Activated naive CD4-positive, alpha-beta T cell treated with anti-CD3 and anti-CD28 coated beads, Interleukin-2, amount 10 ng/mL, durations not matched to agents 7 days and 5 days (primary cell): Measurements from ENCODE around the gene TUBB8B.
"Not testable (repeated sequence)": the region's sequence is repeated elsewhere in the genome, so short reads cannot be mapped to it uniquely, and the experiment has no call there.

Source experiments
- CTCF ChIA-PET: fragments of 350-600 bp; sonication (Branson Sonifier 250); formaldehyde crosslinking; loops from one replicate; lab custom pipeline; 2021; ENCODE audit warnings: antibody characterized with exemption; lab: Charles Lee
- DNase-seq: peaks from one replicate; pipeline ENCODE4 v3.0.0-alpha.2; 2020
- H3K27ac Mint-ChIP-seq: one replicate; pipeline ENCODE4 v1.8.0; 2021; ENCODE audit warnings: mild to moderate bottlenecking, moderate library complexity, mixed read lengths
- H3K27me3 Mint-ChIP-seq: one replicate; pipeline ENCODE4 v1.8.0; 2021; ENCODE audit warnings: mild to moderate bottlenecking, mixed read lengths
- H3K36me3 Mint-ChIP-seq: one replicate; pipeline ENCODE4 v1.8.0; 2021; ENCODE audit warnings: mixed read lengths
- H3K4me1 Mint-ChIP-seq: one replicate; pipeline ENCODE4 v1.8.0; 2021; ENCODE audit warnings: mixed read lengths
- H3K4me3 Mint-ChIP-seq: one replicate; pipeline ENCODE4 v1.8.0; 2021; ENCODE audit warnings: mild to moderate bottlenecking, moderate library complexity, mixed read lengths
- H3K9me3 Mint-ChIP-seq: one replicate; pipeline ENCODE4 v1.8.0; 2021; ENCODE audit warnings: mixed read lengths

TUBB8B gene

GRCh38 chr18:49176-49665 is at the start of gene TUBB8B:
TUBB8B (minus strand) TSS chr18:49615; CDS start chr18:49557, 58 bp downstream.
- H3K4me1 Mint-ChIP-seq, H3K27ac Mint-ChIP-seq, H3K9me3 Mint-ChIP-seq, H3K36me3 Mint-ChIP-seq, H3K4me3 Mint-ChIP-seq, H3K27me3 Mint-ChIP-seq, DNase-seq, CTCF ChIA-PET: not testable (repeated sequence)

DNA sequence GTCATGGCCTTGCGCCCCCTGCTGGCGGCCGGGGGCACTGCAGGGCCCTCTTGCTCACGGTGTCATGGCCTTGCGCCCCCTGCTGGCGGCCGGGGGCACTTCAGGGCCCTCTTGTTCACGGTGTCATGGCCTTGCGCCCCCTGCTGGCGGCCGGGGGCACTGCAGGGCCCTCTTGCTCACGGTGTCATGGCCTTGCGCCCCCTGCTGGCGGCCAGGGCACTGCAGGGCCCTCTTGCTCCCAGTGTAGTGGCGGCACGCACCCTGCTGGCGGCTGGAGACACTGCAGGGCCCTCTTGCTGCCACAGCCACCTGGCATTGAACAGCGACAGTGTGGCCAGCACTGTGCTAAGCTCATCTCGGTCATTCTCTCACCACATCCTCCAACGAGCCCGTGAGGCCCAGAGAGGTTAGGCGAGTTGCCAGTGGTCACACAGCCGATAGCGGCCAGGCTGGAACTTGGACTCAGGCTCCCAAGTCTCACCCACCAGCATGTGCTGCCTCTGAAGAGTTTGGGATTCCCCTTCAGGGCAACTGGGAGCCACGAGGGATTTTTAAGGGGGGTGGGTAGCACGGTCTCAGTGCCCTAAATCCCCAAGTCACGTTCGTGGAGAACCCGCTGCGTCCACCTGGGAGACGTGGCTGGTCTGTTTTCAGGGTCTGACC is 48.0 kb upstream of the TUBB8B start:
- H3K4me1 Mint-ChIP-seq, CTCF ChIA-PET, H3K27me3 Mint-ChIP-seq, H3K27ac Mint-ChIP-seq, H3K9me3 Mint-ChIP-seq, H3K4me3 Mint-ChIP-seq, H3K36me3 Mint-ChIP-seq: not testable (repeated sequence)
- peak; percentile 34 for DNase-seq

DNA sequence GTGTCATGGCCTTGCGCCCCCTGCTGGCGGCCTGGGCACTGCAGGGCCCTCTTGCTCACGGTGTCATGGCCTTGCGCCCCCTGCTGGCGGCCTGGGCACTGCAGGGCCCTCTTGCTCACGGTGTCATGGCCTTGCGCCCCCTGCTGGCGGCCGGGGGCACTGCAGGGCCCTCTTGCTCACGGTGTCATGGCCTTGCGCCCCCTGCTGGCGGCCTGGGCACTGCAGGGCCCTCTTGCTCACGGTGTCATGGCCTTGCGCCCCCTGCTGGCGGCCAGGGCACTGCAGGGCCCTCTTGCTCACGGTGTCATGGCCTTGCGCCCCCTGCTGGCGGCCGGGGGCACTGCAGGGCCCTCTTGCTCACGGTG is 47.3 kb upstream of the TUBB8B start:
- H3K27ac Mint-ChIP-seq, CTCF ChIA-PET, DNase-seq, H3K9me3 Mint-ChIP-seq, H3K4me3 Mint-ChIP-seq, H3K27me3 Mint-ChIP-seq, H3K4me1 Mint-ChIP-seq, H3K36me3 Mint-ChIP-seq: not testable (repeated sequence)

DNA sequence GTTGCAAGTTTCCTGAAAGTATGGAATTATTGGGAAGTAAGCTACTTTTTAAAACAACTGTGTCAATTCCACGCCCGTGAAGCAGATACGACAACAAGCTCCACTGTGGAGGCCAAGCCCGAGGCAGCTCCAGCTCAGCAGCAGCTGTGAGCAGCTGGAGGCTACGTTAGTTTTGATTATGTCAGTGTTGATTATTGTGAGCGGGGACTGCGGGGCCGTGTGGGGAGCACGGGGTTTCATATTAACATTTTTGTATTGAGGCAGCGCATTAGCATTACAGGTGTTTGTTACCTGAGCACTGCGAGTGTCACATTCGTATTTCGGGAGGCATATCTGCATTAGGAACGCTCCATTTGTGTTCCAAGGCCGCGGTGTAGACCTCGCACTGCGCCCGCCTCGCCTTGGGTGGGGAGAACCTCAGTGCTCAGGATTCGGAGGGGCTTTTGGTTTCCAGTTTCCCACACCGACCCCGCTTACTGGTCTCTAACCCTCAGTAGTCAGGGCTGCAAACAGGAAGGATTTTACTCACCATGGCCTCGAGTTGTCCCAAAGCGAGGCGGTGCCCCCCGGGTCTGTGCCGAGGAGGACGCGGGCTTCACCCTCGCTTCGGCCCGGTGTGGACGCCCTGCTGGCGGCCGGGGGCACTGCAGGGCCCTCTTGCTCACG is 46.8 kb upstream of the TUBB8B start:
- H3K4me3 Mint-ChIP-seq, H3K27ac Mint-ChIP-seq, H3K4me1 Mint-ChIP-seq, H3K9me3 Mint-ChIP-seq, H3K27me3 Mint-ChIP-seq, H3K36me3 Mint-ChIP-seq, DNase-seq, CTCF ChIA-PET: not testable (repeated sequence)

DNA sequence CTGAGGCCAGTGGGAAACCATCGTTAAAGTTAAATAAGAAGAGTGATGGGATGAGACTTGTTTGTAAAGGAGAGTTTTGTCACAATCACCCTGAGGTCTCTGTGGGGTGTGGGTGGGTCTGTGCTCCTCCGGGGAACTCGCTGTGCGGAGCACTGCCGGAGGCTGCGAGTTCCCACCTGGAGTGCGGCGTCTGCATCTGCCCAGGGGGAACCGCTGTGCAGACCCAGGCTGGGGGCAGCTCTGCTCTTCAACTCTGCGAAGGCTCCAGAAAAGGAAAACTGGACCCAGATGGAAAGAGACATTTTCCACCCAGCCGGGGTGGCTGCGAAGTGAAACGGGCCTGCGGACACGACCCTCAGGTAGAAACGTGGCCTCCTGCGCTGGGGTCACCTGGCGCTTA is 46.2 kb upstream of the TUBB8B start:
- H3K27me3 Mint-ChIP-seq, H3K9me3 Mint-ChIP-seq, H3K4me1 Mint-ChIP-seq, H3K27ac Mint-ChIP-seq, CTCF ChIA-PET, DNase-seq, H3K36me3 Mint-ChIP-seq, H3K4me3 Mint-ChIP-seq: not testable (repeated sequence)

- H3K27me3 Mint-ChIP-seq, H3K4me3 Mint-ChIP-seq, CTCF ChIA-PET, DNase-seq, H3K4me1 Mint-ChIP-seq, H3K9me3 Mint-ChIP-seq, H3K27ac Mint-ChIP-seq, H3K36me3 Mint-ChIP-seq: not testable (repeated sequence)
Measured at GRCh38 chr18:93897-94408, 44.5 kb upstream of the TUBB8B start.

- H3K4me3 Mint-ChIP-seq, CTCF ChIA-PET, H3K4me1 Mint-ChIP-seq, H3K27me3 Mint-ChIP-seq, H3K27ac Mint-ChIP-seq, DNase-seq, H3K9me3 Mint-ChIP-seq, H3K36me3 Mint-ChIP-seq: not testable (repeated sequence)
Measured at GRCh38 chr18:91561-91960, 42.1 kb upstream of the TUBB8B start.

DNA sequence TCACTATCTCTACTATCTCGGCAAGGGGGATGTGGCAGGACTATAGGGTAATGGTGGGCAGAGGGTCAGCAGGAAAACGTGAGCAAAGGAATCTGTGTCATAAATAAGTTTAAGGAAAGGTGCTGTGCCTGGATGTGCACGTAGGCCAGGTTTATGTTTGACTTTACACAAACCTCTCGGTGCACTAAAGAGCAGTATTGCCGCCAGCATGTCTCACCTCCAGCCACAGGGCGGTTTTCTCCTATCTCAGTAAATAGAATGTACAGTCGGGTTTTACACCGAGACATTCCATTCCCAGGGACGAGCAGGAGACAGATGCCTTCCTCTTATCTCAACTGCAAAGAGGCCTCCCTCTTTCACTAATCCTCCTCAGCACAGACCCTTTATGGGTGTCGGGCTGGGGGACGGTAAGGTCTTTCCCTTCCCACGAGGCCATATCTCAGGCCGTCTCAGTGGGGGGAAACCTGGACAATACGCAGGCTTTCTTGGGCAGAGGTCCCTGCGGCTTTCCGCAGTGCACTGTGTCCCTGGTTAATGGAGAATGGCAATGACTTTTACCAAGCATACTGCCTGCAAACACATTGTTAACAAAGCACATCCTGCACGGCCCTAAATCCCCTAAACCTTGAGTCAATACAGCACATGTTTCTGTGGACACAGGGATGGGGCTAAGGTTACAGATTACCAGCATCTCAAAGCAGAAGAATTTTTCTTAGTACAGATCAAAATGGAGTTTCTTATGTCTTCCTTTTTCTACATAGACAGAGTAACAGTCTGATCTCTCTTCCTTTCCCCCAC is 41.2 kb upstream of the TUBB8B start:
- H3K4me1 Mint-ChIP-seq, H3K27ac Mint-ChIP-seq, DNase-seq, H3K27me3 Mint-ChIP-seq, H3K9me3 Mint-ChIP-seq, H3K4me3 Mint-ChIP-seq, CTCF ChIA-PET, H3K36me3 Mint-ChIP-seq: not testable (repeated sequence)

DNA sequence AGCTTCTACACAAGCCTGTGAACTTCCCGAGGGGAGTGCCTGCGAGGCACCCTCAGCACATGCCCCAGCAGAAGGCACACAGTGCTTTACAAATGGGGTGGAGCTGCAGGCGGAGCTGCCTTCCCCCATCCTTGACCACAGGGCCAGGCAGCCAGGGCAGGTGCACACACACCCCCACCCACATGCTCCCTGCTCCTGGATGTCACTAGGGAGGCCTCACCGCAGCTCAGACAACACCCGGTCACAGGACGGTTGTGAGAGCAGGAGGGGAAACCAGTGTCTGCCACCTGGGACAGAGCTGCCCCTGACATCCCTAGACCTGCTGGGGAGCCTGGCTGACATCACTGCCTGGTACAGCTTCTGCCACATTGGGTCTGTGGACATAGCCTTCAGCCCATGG is 39.7 kb upstream of the TUBB8B start:
- H3K27me3 Mint-ChIP-seq, H3K4me3 Mint-ChIP-seq, H3K27ac Mint-ChIP-seq, DNase-seq, H3K36me3 Mint-ChIP-seq, H3K4me1 Mint-ChIP-seq, H3K9me3 Mint-ChIP-seq, CTCF ChIA-PET: not testable (repeated sequence)

DNA sequence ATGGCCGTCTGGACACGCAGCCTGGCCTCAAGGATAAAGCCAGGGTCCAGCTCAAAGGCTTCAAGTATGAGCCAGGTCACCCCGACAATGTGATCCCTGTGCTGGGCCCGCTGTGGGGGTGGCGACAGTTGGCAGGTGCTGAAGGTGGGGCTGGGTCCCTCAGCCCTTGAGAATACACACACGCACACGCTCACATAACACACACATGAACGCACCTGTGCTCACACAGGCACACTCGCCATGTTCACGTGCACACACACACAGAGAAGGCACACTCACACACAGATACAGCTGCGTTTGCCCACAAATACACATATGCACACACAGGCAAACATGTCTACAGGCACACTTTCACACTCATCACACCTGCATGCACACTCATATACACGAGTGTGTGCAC is 35.4 kb upstream of the TUBB8B start:
- DNase-seq, H3K27me3 Mint-ChIP-seq, H3K27ac Mint-ChIP-seq, H3K4me3 Mint-ChIP-seq, H3K4me1 Mint-ChIP-seq, H3K9me3 Mint-ChIP-seq, CTCF ChIA-PET, H3K36me3 Mint-ChIP-seq: not testable (repeated sequence)

- H3K4me1 Mint-ChIP-seq, H3K27me3 Mint-ChIP-seq, DNase-seq, CTCF ChIA-PET, H3K36me3 Mint-ChIP-seq, H3K27ac Mint-ChIP-seq, H3K9me3 Mint-ChIP-seq, H3K4me3 Mint-ChIP-seq: not testable (repeated sequence)
Measured at GRCh38 chr18:82626-83209, 33.3 kb upstream of the TUBB8B start.

DNA sequence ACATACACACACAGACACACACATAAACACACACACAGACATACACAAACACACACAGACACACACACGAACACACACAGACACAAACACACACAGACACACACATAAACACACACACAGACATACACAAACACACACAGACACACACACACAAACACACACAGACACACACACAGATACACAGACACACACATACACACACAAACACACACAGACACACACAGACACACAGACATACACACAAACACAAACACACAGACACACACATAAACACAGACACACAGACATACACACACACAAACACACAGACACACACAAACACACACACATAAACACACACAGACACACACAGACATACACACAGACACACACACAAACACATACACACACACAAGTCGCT is 31.5 kb upstream of the TUBB8B start:
- H3K4me1 Mint-ChIP-seq, DNase-seq, H3K36me3 Mint-ChIP-seq, CTCF ChIA-PET, H3K4me3 Mint-ChIP-seq, H3K27ac Mint-ChIP-seq, H3K9me3 Mint-ChIP-seq, H3K27me3 Mint-ChIP-seq: not testable (repeated sequence)

- H3K27me3 Mint-ChIP-seq, DNase-seq, H3K4me3 Mint-ChIP-seq, H3K27ac Mint-ChIP-seq, H3K36me3 Mint-ChIP-seq, H3K9me3 Mint-ChIP-seq, H3K4me1 Mint-ChIP-seq, CTCF ChIA-PET: not testable (repeated sequence)
Measured at GRCh38 chr18:80202-80601, 30.8 kb upstream of the TUBB8B start.

GRCh38 chr18:75525-76160 is 26.2 kb upstream of the TUBB8B start:
- H3K27me3 Mint-ChIP-seq, CTCF ChIA-PET: not testable (repeated sequence)

More at GRCh38 chr18:75525-76160, 26.2 kb upstream of the TUBB8B start:
- not testable (repeated sequence) for H3K27ac Mint-ChIP-seq, H3K4me3 Mint-ChIP-seq, DNase-seq, H3K36me3 Mint-ChIP-seq, H3K9me3 Mint-ChIP-seq, H3K4me1 Mint-ChIP-seq
